Osteocyte (in vitro differentiated cells): ENCODE measurements around the gene PRDM16. TPM values are rescaled to one million over a fixed set of nuclear protein-coding genes. Genes with fewer than 3 reads are reported as not detected.

ENCODE experiments used
- DNase-seq: peaks from one replicate; pipeline ENCODE4 v3.0.0; 2021; ENCODE audit warnings: mixed read lengths; ENCODE audit not compliant: unreplicated experiment; ENCODE audit errors: extremely low spot score
- H3K27ac Mint-ChIP-seq: one replicate; pipeline ENCODE4 v1.8.0; 2021; ENCODE audit warnings: mild to moderate bottlenecking, mixed read lengths; ENCODE audit not compliant: unreplicated experiment
- H3K27me3 Mint-ChIP-seq: one replicate; pipeline ENCODE4 v1.8.0; 2021; ENCODE audit warnings: mixed read lengths; ENCODE audit not compliant: unreplicated experiment
- H3K36me3 Mint-ChIP-seq: one replicate; pipeline ENCODE4 v1.8.0; 2021; ENCODE audit warnings: mixed read lengths; ENCODE audit not compliant: unreplicated experiment
- H3K4me1 Mint-ChIP-seq: one replicate; pipeline ENCODE4 v1.8.0; 2021; ENCODE audit warnings: mixed read lengths; ENCODE audit not compliant: unreplicated experiment
- H3K4me3 Mint-ChIP-seq: one replicate; pipeline ENCODE4 v1.8.0; 2021; ENCODE audit warnings: mild to moderate bottlenecking, moderate library complexity, mixed read lengths; ENCODE audit not compliant: unreplicated experiment
- H3K9me3 Mint-ChIP-seq: one replicate; pipeline ENCODE4 v1.8.0; 2021; ENCODE audit warnings: mixed read lengths; ENCODE audit not compliant: unreplicated experiment
- total RNA-seq: library from RNA; stranded (reverse); gene quantifications from 2 replicates; pipeline ENCODE4 v1.2.1, GENCODE V29; 2021
- TF ChIP-seq, protein P1 (sequence below): fragments of 200-600 bp; sonication (generic); IDR thresholded peaks from 2 replicates; pipeline ENCODE4 v1.5.0; 2021; ENCODE audit warnings: antibody characterized with exemption, mild to moderate bottlenecking, moderate library complexity

Gene PRDM16
- total RNA-seq, 1 donor from 2014 or later: 7.1 TPM

GRCh38 chr1:3381901-3382300 lies 312.9 kb downstream of the PRDM16 start:
- Mint-ChIP-seq H3K4me3 (no peak overlapping the region), H3K27ac (no peak overlapping the region), H3K36me3 (peaks cover 3% of the 10 kb centered on the region), H3K9me3 (no peaks in the 10 kb centered on the region), H3K4me1 (no peaks in the 10 kb centered on the region), H3K27me3 (peaks cover under 1% of the 10 kb centered on the region)
- TF ChIP-seq, protein P1, sequence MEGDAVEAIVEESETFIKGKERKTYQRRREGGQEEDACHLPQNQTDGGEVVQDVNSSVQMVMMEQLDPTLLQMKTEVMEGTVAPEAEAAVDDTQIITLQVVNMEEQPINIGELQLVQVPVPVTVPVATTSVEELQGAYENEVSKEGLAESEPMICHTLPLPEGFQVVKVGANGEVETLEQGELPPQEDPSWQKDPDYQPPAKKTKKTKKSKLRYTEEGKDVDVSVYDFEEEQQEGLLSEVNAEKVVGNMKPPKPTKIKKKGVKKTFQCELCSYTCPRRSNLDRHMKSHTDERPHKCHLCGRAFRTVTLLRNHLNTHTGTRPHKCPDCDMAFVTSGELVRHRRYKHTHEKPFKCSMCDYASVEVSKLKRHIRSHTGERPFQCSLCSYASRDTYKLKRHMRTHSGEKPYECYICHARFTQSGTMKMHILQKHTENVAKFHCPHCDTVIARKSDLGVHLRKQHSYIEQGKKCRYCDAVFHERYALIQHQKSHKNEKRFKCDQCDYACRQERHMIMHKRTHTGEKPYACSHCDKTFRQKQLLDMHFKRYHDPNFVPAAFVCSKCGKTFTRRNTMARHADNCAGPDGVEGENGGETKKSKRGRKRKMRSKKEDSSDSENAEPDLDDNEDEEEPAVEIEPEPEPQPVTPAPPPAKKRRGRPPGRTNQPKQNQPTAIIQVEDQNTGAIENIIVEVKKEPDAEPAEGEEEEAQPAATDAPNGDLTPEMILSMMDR: no peak
- DNase-seq: no peak

DNA sequence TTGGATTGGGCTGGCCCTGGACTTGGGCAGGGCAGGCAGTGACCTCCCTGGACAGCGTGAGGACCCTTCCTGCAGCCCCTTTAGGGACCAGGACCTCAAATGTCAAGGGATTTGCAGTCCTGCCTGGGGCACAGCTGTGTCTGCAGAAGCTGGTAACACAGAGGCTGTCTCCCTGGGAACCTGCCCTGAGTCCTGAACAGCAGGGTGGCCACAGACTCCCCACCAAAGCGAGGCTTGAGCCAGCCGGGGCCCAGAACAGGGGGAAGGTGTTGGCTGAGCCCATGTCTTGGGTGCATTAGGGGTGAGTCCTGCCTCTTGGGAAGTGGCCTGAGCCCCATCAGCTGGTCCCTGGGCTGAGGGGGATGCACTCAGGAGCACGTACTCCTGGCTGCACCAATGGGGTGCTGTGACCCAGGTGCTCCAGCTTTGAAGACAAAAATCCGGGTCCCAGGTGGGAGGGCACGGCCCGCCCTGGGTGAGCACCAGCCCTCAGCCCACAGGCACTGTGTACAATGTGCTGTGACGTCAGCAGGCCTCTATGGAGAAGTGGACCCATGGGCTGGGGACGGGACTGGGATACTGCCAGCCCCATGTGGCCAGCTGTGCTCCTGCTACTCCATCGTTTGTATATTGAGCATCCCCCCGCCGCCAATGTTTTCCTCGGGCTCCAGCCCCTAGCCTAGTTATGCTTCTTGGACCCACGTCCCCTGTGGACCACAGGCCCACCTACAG lies 313.5 kb downstream of the PRDM16 start:
- H3K4me1 Mint-ChIP-seq: no peaks in the 10 kb centered on the region
- H3K4me3 Mint-ChIP-seq: no peak overlapping the region
- H3K27ac Mint-ChIP-seq: no peak overlapping the region
- H3K9me3 Mint-ChIP-seq: no peaks in the 10 kb centered on the region
- H3K27me3 Mint-ChIP-seq: peaks cover 3% of the 10 kb centered on the region
- DNase-seq: no peak
- peaks cover 3% of the 10 kb centered on the region for H3K36me3 Mint-ChIP-seq
- TF ChIP-seq, protein P1: no peak

- DNase-seq: no peak
- peaks cover 3% of the 10 kb centered on the region for H3K27me3 Mint-ChIP-seq
- peaks cover 3% of the 10 kb centered on the region for H3K36me3 Mint-ChIP-seq
- no peak overlapping the region for H3K27ac Mint-ChIP-seq
- H3K4me3 Mint-ChIP-seq: no peak overlapping the region
- no peaks in the 10 kb centered on the region for H3K9me3 Mint-ChIP-seq
- H3K4me1 Mint-ChIP-seq: no peaks in the 10 kb centered on the region
- TF ChIP-seq, protein P1: no peak
Observed at GRCh38 chr1:3383679-3384078, 314.7 kb downstream of the PRDM16 start.

GRCh38 chr1:3384407-3384806 lies 315.4 kb downstream of the PRDM16 start:
- peaks cover 3% of the 10 kb centered on the region for H3K36me3 Mint-ChIP-seq
- no peak overlapping the region for H3K27ac Mint-ChIP-seq
- H3K4me1 Mint-ChIP-seq: no peaks in the 10 kb centered on the region
- H3K4me3 Mint-ChIP-seq: no peak overlapping the region
- peaks cover 3% of the 10 kb centered on the region for H3K27me3 Mint-ChIP-seq
- no peak for DNase-seq
- TF ChIP-seq, protein P1: no peak
- H3K9me3 Mint-ChIP-seq: no peaks in the 10 kb centered on the region

- DNase-seq: no peak
- Mint-ChIP-seq H3K27ac (no peak overlapping the region), H3K36me3 (peaks cover 3% of the 10 kb centered on the region), H3K4me3 (no peak overlapping the region), H3K4me1 (no peaks in the 10 kb centered on the region), H3K27me3 (peaks cover 3% of the 10 kb centered on the region), H3K9me3 (no peaks in the 10 kb centered on the region)
- TF ChIP-seq, protein P1: no peak
Observed at GRCh38 chr1:3386205-3387002, 317.4 kb downstream of the PRDM16 start.
